ENCODE measurements around the gene CHAT.

CHAT gene

GRCh38 chr10:49615721-49616120 lies 1.9 kb downstream of the CHAT start:
- DNase-seq (ENCODE audit: low read depth) = no peak
- no peak for TF ChIP-seq CTCF (IDR thresholded peaks at IDR 0.05; ENCODE audit: control insufficient read depth, extremely low read depth, insufficient read depth)
- H3K4me3 ChIP-seq (ENCODE audit: low read depth, low read length) = no peak overlapping the region

GRCh38 chr10:49616421-49617101 lies 2.7 kb downstream of the CHAT start:
- TF ChIP-seq CTCF (IDR thresholded peaks at IDR 0.05; ENCODE audit: control insufficient read depth, extremely low read depth, insufficient read depth) = no peak
- DNase-seq (ENCODE audit: low read depth) = no peak
- no peak overlapping the region for H3K4me3 ChIP-seq (ENCODE audit: low read depth, low read length)

GRCh38 chr10:49617121-49618020 lies 3.5 kb downstream of the CHAT start:
- no peak for TF ChIP-seq CTCF (IDR thresholded peaks at IDR 0.05; ENCODE audit: control insufficient read depth, extremely low read depth, insufficient read depth)

GRCh38 chr10:49618821-49619220 lies 5.0 kb downstream of the CHAT start:
- H3K4me3 ChIP-seq (ENCODE audit: low read depth, low read length) = no peak overlapping the region
- TF ChIP-seq CTCF (IDR thresholded peaks at IDR 0.05; ENCODE audit: control insufficient read depth, extremely low read depth, insufficient read depth) = no peak
- DNase-seq (ENCODE audit: low read depth) = no peak

More at GRCh38 chr10:49617121-49618020, 3.5 kb downstream of the CHAT start:
- DNase-seq (ENCODE audit: low read depth) = no peak
- H3K4me3 ChIP-seq (ENCODE audit: low read depth, low read length) = no peak overlapping the region

GRCh38 chr10:49619613-49620012 lies 5.8 kb downstream of the CHAT start:
- TF ChIP-seq CTCF (IDR thresholded peaks at IDR 0.05; ENCODE audit: control insufficient read depth, extremely low read depth, insufficient read depth) = no peak
- no peak for DNase-seq (ENCODE audit: low read depth)
- H3K4me3 ChIP-seq (ENCODE audit: low read depth, low read length) = no peak overlapping the region

- TF ChIP-seq CTCF (IDR thresholded peaks at IDR 0.05; ENCODE audit: control insufficient read depth, extremely low read depth, insufficient read depth) = no peak
- H3K4me3 ChIP-seq (ENCODE audit: low read depth, low read length) = no peak overlapping the region
- DNase-seq (ENCODE audit: low read depth) = no peak
Measured at GRCh38 chr10:49620286-49620810, 6.5 kb downstream of the CHAT start.

Data from LNCaP clone FGC (cell line).